Left ventricle myocardium inferior (tissue), 1 donor: Measurements from ENCODE around the gene SERPINA3. TPM values are rescaled to one million over a fixed set of nuclear protein-coding genes. Genes with fewer than 3 reads are reported as not detected.
"Not testable (repeated sequence)": the region's sequence is repeated elsewhere in the genome, so short reads cannot be mapped to it uniquely, and the experiment has no call there.

Experiments used
- DNase-seq: peaks from one replicate; pipeline ENCODE4 v3.0.0-alpha.2; 2020
- H3K27ac ChIP-seq: fragments of 200-600 bp; replicated peaks from 2 replicates; pipeline ENCODE4 v1.8.0; 2021
- H3K27me3 ChIP-seq: fragments of 200-600 bp; 2 replicates; pipeline ENCODE4 v1.8.0; 2021; ENCODE audit warnings: low read depth
- H3K36me3 ChIP-seq: fragments of 200-600 bp; 2 replicates; pipeline ENCODE4 v1.8.0; 2021
- H3K4me1 ChIP-seq: fragments of 200-600 bp; 2 replicates; pipeline ENCODE4 v1.8.0; 2021
- H3K4me3 ChIP-seq: fragments of 200-600 bp; 2 replicates; pipeline ENCODE4 v1.8.0; 2021; ENCODE audit warnings: mild to moderate bottlenecking, moderate library complexity
- H3K9me3 ChIP-seq: fragments of 200-600 bp; replicated peaks from 2 replicates; pipeline ENCODE4 v1.8.0; 2021
- CTCF ChIP-seq: fragments of 200-600 bp; IDR thresholded peaks from 2 replicates; pipeline ENCODE4 v1.8.0; 2021; ENCODE audit warnings: antibody characterized with exemption, mild to moderate bottlenecking, borderline replicate concordance
- intact Hi-C: fragments of 100-400 bp; cut with micrococcal nuclease; formaldehyde crosslinking; loops from one replicate; pipeline ENCODE4 v1.11.0; 2022
- total RNA-seq: library from RNA; stranded (reverse); fragmentation: NEBNext Ultra II Directional; extraction: Animal tissue kit (Norgen Biotek cat#: 25700); gene quantifications from one replicate; pipeline ENCODE4 v1.2.1, GENCODE V29; 2021
- donor health status: DM: no; HTN: yes; CAD: no; lungs with severe emphysema.

Gene SERPINA3
- total RNA-seq, 1 donor from 2014 or later, result 45.5 TPM

- TF ChIP-seq CTCF, result no peak
- Histone ChIP-seq H3K4me1 (no peaks in the 10 kb centered on the region), H3K4me3 (no peak overlapping the region), H3K9me3 (no peaks in the 10 kb centered on the region), H3K27ac (no peak overlapping the region), H3K27me3 (peaks cover 39% of the 10 kb centered on the region), H3K36me3 (no peaks in the 10 kb centered on the region)
- DNase-seq, result no peak
- intact Hi-C loops, result no loop called here
Observed at GRCh38 chr14:94635154-94635553, 23.0 kb downstream of the SERPINA3 start.

- DNase-seq, result no peak
- no peak overlapping the region for H3K27ac ChIP-seq
- intact Hi-C loops, result no loop called here
- H3K36me3 ChIP-seq, result no peaks in the 10 kb centered on the region
- H3K4me3 ChIP-seq, result no peak overlapping the region
- no peaks in the 10 kb centered on the region for H3K9me3 ChIP-seq
- peak; percentile 26 for TF ChIP-seq CTCF
- no peaks in the 10 kb centered on the region for H3K4me1 ChIP-seq
- H3K27me3 ChIP-seq, result peaks cover 27% of the 10 kb centered on the region
Observed at GRCh38 chr14:94636744-94637412, 24.7 kb downstream of the SERPINA3 start.

DNA sequence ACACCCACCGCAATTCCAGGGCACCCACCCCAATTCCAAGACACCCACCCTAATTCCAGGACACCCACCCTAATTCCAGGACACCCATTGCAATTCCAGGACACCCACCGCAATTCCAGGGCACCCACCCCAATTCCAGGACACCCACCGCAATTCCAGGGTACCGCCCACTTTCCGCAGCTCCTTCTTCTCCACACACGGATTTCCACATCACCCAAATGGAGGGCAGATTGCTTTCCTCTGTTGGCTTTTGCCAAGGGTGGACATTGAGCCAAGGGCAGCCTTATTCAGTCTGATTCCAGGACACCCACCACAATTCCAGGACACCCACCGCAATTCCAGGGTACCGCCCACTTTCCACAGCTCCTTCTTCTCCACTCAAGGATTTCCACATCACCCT is 25.6 kb downstream of the SERPINA3 start:
- H3K4me3 ChIP-seq, H3K36me3 ChIP-seq, H3K9me3 ChIP-seq, H3K27ac ChIP-seq, DNase-seq, H3K4me1 ChIP-seq, intact Hi-C loops: not testable (repeated sequence)
- H3K27me3 ChIP-seq, result peaks cover 18% of the 10 kb centered on the region

GRCh38 chr14:94638339-94638738 is 26.1 kb downstream of the SERPINA3 start:
- intact Hi-C loops, result no loop called here
- H3K4me1 ChIP-seq, result no peaks in the 10 kb centered on the region
- no peak overlapping the region for H3K4me3 ChIP-seq
- H3K9me3 ChIP-seq, result no peaks in the 10 kb centered on the region
- H3K27me3 ChIP-seq, result peaks cover 16% of the 10 kb centered on the region
- no peak for TF ChIP-seq CTCF
- DNase-seq, result no peak
- H3K36me3 ChIP-seq, result no peaks in the 10 kb centered on the region
- no peak overlapping the region for H3K27ac ChIP-seq

DNA sequence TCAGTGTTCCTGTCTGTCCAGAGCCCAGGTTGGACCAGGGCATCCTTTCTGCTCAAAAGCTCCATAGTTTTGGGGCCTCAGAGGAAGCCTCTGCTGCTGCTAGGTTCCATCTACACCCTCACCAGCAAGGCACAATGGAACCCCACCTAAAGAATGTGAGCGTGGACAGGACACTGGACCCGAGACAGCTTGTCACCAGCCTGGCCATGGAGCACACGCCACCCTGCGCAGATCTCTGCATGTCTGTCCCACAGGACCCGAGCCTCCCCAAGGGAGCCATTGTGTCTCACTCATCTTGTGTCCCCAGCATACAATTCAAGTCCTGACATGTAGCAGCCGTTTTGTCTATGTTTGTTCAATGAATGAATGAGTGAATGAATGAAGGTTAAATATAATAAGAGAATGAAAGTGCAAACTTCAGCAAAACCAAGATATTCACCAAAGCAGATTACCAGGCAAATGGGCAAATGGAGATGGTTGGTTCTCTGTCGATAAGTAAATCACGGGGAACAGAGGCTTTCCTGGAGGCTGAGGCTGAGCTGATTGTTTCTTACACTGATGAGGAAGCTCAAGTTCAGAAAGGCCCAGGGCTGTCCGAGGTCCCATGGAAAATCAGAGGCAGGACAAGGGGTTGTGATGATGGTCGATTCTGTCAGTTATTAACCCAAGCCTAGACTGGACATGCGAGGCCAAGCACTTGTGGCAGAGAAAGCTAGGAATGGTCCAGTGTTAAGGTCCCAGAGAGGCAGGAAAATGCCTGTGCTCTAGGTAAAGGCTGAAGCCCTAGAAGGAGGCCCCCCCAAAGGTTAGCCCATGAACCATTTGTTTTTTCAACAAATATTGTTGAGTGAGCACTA is 27.0 kb downstream of the SERPINA3 start:
- Histone ChIP-seq H3K36me3 (no peaks in the 10 kb centered on the region), H3K27me3 (peaks cover 16% of the 10 kb centered on the region), H3K4me3 (no peak overlapping the region), H3K27ac (no peak overlapping the region), H3K4me1 (no peaks in the 10 kb centered on the region), H3K9me3 (no peaks in the 10 kb centered on the region)
- DNase-seq, result no peak
- intact Hi-C loops, result no loop called here
- TF ChIP-seq CTCF, result no peak
